GM19240 (cell line): ENCODE measurements around the gene CNTRL.
"Not testable (repeated sequence)": the region's sequence is repeated elsewhere in the genome, so short reads cannot be mapped to it uniquely, and the experiment has no call there.

Experiments used
- DNase-seq: peaks from one replicate; pipeline ENCODE4 v3.0.0; 2011; ENCODE audit warnings: low spot score; ENCODE audit not compliant: insufficient read length

CNTRL gene

GRCh38 chr9:121071756-121072421, 2.9 kb upstream of the CNTRL start:
- no peak for DNase-seq

- DNase-seq: no peak
Measured at GRCh38 chr9:121073038-121073437, 1.7 kb upstream of the CNTRL start.

- no peak for DNase-seq
Measured at GRCh38 chr9:121075251-121076036, 689 bp downstream of the CNTRL start.

GRCh38 chr9:121082075-121082474, 7.3 kb downstream of the CNTRL start:
- DNase-seq: no peak

- no peak for DNase-seq
Measured at GRCh38 chr9:121085661-121086060, 10.9 kb downstream of the CNTRL start.

- no peak for DNase-seq
Measured at GRCh38 chr9:121088576-121088975, 13.8 kb downstream of the CNTRL start.

GRCh38 chr9:121090743-121091142, 16.0 kb downstream of the CNTRL start:
- DNase-seq: not testable (repeated sequence)

- no peak for DNase-seq
Measured at GRCh38 chr9:121095057-121095456, 20.3 kb downstream of the CNTRL start.

GRCh38 chr9:121098567-121099198, 23.9 kb downstream of the CNTRL start:
- DNase-seq: no peak

GRCh38 chr9:121104054-121104453, 29.3 kb downstream of the CNTRL start:
- not testable (repeated sequence) for DNase-seq

- no peak for DNase-seq
Measured at GRCh38 chr9:121105531-121105930, 30.8 kb downstream of the CNTRL start.

GRCh38 chr9:121107029-121107428, 32.3 kb downstream of the CNTRL start:
- no peak for DNase-seq

GRCh38 chr9:121107881-121108280, 33.1 kb downstream of the CNTRL start:
- DNase-seq: no peak

- DNase-seq: no peak
Measured at GRCh38 chr9:121115466-121115865, 40.7 kb downstream of the CNTRL start.

- no peak for DNase-seq
Measured at GRCh38 chr9:121118266-121118665, 43.5 kb downstream of the CNTRL start.

- no peak for DNase-seq
Measured at GRCh38 chr9:121120386-121120785, 45.6 kb downstream of the CNTRL start.

- peak; percentile 64 for DNase-seq
Measured at GRCh38 chr9:121121582-121122087, 46.9 kb downstream of the CNTRL start.

GRCh38 chr9:121122246-121123032, 47.7 kb downstream of the CNTRL start:
- no peak for DNase-seq

GRCh38 chr9:121123816-121124535, 49.2 kb downstream of the CNTRL start:
- DNase-seq: no peak

GRCh38 chr9:121125590-121125989, 50.8 kb downstream of the CNTRL start:
- DNase-seq: no peak

- not testable (repeated sequence) for DNase-seq
Measured at GRCh38 chr9:121129384-121129783, 54.6 kb downstream of the CNTRL start.
